OCI-LY1 (cell line): ENCODE data around the gene SLC9C2.
"Not testable (repeated sequence)": the region's sequence is repeated elsewhere in the genome, so short reads cannot be mapped to it uniquely, and the experiment has no call there.

ENCODE experiments used
- H2AFZ ChIP-seq: fragments of 200-600 bp; sonication (generic), shearing (Covaris generic); 2 replicates; pipeline ENCODE4 v1.6.0; 2014; ENCODE audit warnings: antibody characterized with exemption, mild to moderate bottlenecking, low read length
- H3F3A ChIP-seq: fragments of 200-600 bp; sonication (generic), shearing (Covaris generic); 2 replicates; pipeline ENCODE4 v1.6.0; 2014; ENCODE audit warnings: mild to moderate bottlenecking, antibody characterized with exemption, low read length, moderate library complexity; ENCODE audit not compliant: insufficient read depth
- H3K27ac ChIP-seq: fragments of 200-600 bp; sonication (generic); 2 replicates; pipeline ENCODE4 v1.5.1; 2014; ENCODE audit warnings: low read length, mixed run types, mild to moderate bottlenecking, low read depth; ENCODE audit not compliant: poor library complexity, severe bottlenecking
- H3K27me3 ChIP-seq: fragments of 200-600 bp; sonication (generic); 2 replicates; pipeline ENCODE4 v1.6.0; 2014; ENCODE audit warnings: antibody characterized with exemption, mild to moderate bottlenecking, low read length, moderate library complexity; ENCODE audit not compliant: insufficient read depth
- H3K36me3 ChIP-seq: fragments of 200-600 bp; sonication (generic); 2 replicates; pipeline ENCODE4 v1.6.1; 2014; ENCODE audit warnings: mild to moderate bottlenecking, antibody characterized with exemption, low read length, moderate library complexity, mixed read lengths; ENCODE audit not compliant: insufficient read depth
- H3K4me1 ChIP-seq: fragments of 200-600 bp; sonication (generic); 2 replicates; pipeline ENCODE4 v1.5.1; 2014; ENCODE audit warnings: mild to moderate bottlenecking, low read length, moderate library complexity; ENCODE audit not compliant: insufficient read depth, severe bottlenecking
- H3K4me2 ChIP-seq: fragments of 200-600 bp; sonication (generic), shearing (Covaris generic); 2 replicates; pipeline ENCODE4 v1.6.1; 2014; ENCODE audit warnings: low read length
- H3K4me3 ChIP-seq: fragments of 200-600 bp; sonication (generic); 2 replicates; pipeline ENCODE4 v1.5.1; 2014; ENCODE audit warnings: low read length, low read depth, mild to moderate bottlenecking, mixed read lengths; ENCODE audit not compliant: poor library complexity, severe bottlenecking
- H3K79me2 ChIP-seq: fragments of 200-600 bp; shearing (Covaris generic); 2 replicates; pipeline ENCODE4 v1.6.1; 2016; ENCODE audit warnings: mixed run types, low read length, mixed read lengths; ENCODE audit not compliant: insufficient read depth
- H3K9ac ChIP-seq: fragments of 200-600 bp; sonication (generic), shearing (Covaris generic); 2 replicates; pipeline ENCODE4 v1.6.1; 2014; ENCODE audit warnings: mild to moderate bottlenecking, low read length, mixed read lengths
- H3K9me2 ChIP-seq: fragments of 200-600 bp; sonication (generic), shearing (Covaris generic); 2 replicates; pipeline ENCODE4 v1.6.1; 2014; ENCODE audit warnings: low read depth, mild to moderate bottlenecking, low read length, mixed read lengths
- H3K9me3 ChIP-seq: fragments of 200-600 bp; shearing (Covaris generic); 2 replicates; pipeline ENCODE4 v1.6.1; 2014; ENCODE audit warnings: low read length, mixed read lengths
- H4K20me1 ChIP-seq: fragments of 200-600 bp; sonication (generic), shearing (Covaris generic); 2 replicates; pipeline ENCODE4 v1.6.0; 2016; ENCODE audit warnings: mild to moderate bottlenecking, low read length; ENCODE audit not compliant: insufficient read depth
- CTCF ChIP-seq: fragments of 200-600 bp; sonication (generic), shearing (Covaris generic); IDR thresholded peaks from 2 replicates; pipeline ENCODE4 v1.5.1; 2017; ENCODE audit warnings: mild to moderate bottlenecking, antibody characterized with exemption, low read length, moderate library complexity, mixed read lengths
- EZH2 ChIP-seq: fragments of 200-600 bp; sonication (generic), shearing (Covaris generic); IDR thresholded peaks from 2 replicates; pipeline ENCODE4 v1.8.0; 2017; ENCODE audit warnings: borderline replicate concordance, mixed run types, mild to moderate bottlenecking, antibody characterized with exemption, low read length, moderate library complexity, mixed read lengths

SLC9C2 gene

GRCh38 chr1:173496757-173497320, 106.0 kb downstream of the SLC9C2 start:
- no peaks in the 10 kb centered on the region for H3K4me1 ChIP-seq
- TF ChIP-seq EZH2 (no peak), CTCF (no peak)
- H3K4me3 ChIP-seq: no peak overlapping the region
- H3K79me2 ChIP-seq: no peaks in the 10 kb centered on the region
- H3K4me2 ChIP-seq: no peak overlapping the region
- 0 out of 2 replicates have a peak, but pooled peaks cover 5% of the 10 kb centered on the region for H3K9me3 ChIP-seq
- H2AFZ ChIP-seq: no peak overlapping the region
- H3K9ac ChIP-seq: no peak overlapping the region
- no peaks in the 10 kb centered on the region for H3F3A ChIP-seq
- H4K20me1 ChIP-seq: no peaks in the 10 kb centered on the region
- no peaks in the 10 kb centered on the region for H3K9me2 ChIP-seq
- no peaks in the 10 kb centered on the region for H3K27me3 ChIP-seq
- no peaks in the 10 kb centered on the region; the same call in 1 of the 2 replicates for H3K36me3 ChIP-seq
- no peak overlapping the region for H3K27ac ChIP-seq

- no peaks in the 10 kb centered on the region for H3F3A ChIP-seq
- H3K27ac ChIP-seq: no peak overlapping the region
- no peaks in the 10 kb centered on the region; the same call in 1 of the 2 replicates for H3K36me3 ChIP-seq
- 0 out of 2 replicates have a peak, but pooled peaks cover 5% of the 10 kb centered on the region for H3K9me3 ChIP-seq
- no peaks in the 10 kb centered on the region for H3K4me1 ChIP-seq
- no peak overlapping the region for H3K4me2 ChIP-seq
- H4K20me1 ChIP-seq: no peaks in the 10 kb centered on the region
- no peaks in the 10 kb centered on the region for H3K79me2 ChIP-seq
- TF ChIP-seq CTCF: no peak
- no peak for TF ChIP-seq EZH2
- no peak overlapping the region for H3K4me3 ChIP-seq
- no peaks in the 10 kb centered on the region for H3K27me3 ChIP-seq
- no peak overlapping the region for H2AFZ ChIP-seq
- no peak overlapping the region for H3K9ac ChIP-seq
- no peaks in the 10 kb centered on the region for H3K9me2 ChIP-seq
Observed at GRCh38 chr1:173495609-173496267, 107.1 kb downstream of the SLC9C2 start.

GRCh38 chr1:173493125-173493524, 109.7 kb downstream of the SLC9C2 start:
- not testable (repeated sequence) for H3K79me2 ChIP-seq, H3K36me3 ChIP-seq, H3K4me2 ChIP-seq, H3K4me3 ChIP-seq, H3K27ac ChIP-seq, H4K20me1 ChIP-seq, H3K4me1 ChIP-seq, H2AFZ ChIP-seq, H3K9me2 ChIP-seq, H3K9ac ChIP-seq, H3K9me3 ChIP-seq, H3F3A ChIP-seq, H3K27me3 ChIP-seq

- Histone ChIP-seq H3K79me2 (no peaks in the 10 kb centered on the region), H4K20me1 (no peaks in the 10 kb centered on the region), H3K9ac (no peak overlapping the region), H3K9me3 (0 out of 2 replicates have a peak, but pooled peaks cover 5% of the 10 kb centered on the region), H3F3A (no peaks in the 10 kb centered on the region), H2AFZ (no peak overlapping the region), H3K36me3 (peaks cover 24% of the 10 kb centered on the region), H3K27me3 (no peaks in the 10 kb centered on the region), H3K4me3 (no peak overlapping the region), H3K27ac (no peak overlapping the region), H3K4me2 (no peak overlapping the region), H3K9me2 (no peaks in the 10 kb centered on the region), H3K4me1 (no peaks in the 10 kb centered on the region)
- TF ChIP-seq CTCF: no peak
- no peak for TF ChIP-seq EZH2
Observed at GRCh38 chr1:173491508-173491907, 111.4 kb downstream of the SLC9C2 start.
